RWPE1 (cell line): ENCODE results near the gene LCN1.

Experiments
- CTCF ChIA-PET: fragments of 350-600 bp; sonication (Branson Sonifier 250); formaldehyde crosslinking; extraction: SDS; loops from one replicate; lab custom pipeline; 2021; lab: Yijun Ruan, JAX
- POLR2A ChIA-PET: fragments of 400-600 bp; formaldehyde crosslinking; extraction: SDS; loops from one replicate; lab custom pipeline; 2020; ENCODE audit warnings: antibody characterized with exemption; ENCODE audit not compliant: low non-redundant PET; lab: Yijun Ruan, JAX
- DNase-seq: peaks from one replicate; pipeline ENCODE4 v3.0.0; 2012; ENCODE audit warnings: low spot score
- H3K27ac ChIP-seq: fragments of 450-650 bp; 2 replicates; pipeline ENCODE4 v1.5.1; 2017
- CTCF ChIP-seq: fragments of 450-650 bp; conservative IDR thresholded peaks from 2 replicates; pipeline ENCODE4 v1.5.1; 2017; ENCODE audit warnings: low read depth, mild to moderate bottlenecking

The LCN1 gene

GRCh38 chr9:135500071-135500524 lies 21.1 kb upstream of the LCN1 start:
- H3K27ac ChIP-seq: peak overlapping the region; percentile 76
- no peak for TF ChIP-seq CTCF
- DNase-seq: peak; percentile 34
- ChIA-PET CTCF (interaction anchor here (0.6 to 1.3 kb wide), 7 partner anchors 17 to 97 kb away, joined by 3 to 7 read pairs (median 3); no protein-coding TSS in a partner anchor), POLR2A (no interaction called here)

- CTCF ChIA-PET: interaction anchor here (0.6 to 1.3 kb wide), 5 partner anchors 17 to 96 kb away, joined by 3 to 6 read pairs (median 3); no protein-coding TSS in a partner anchor
- POLR2A ChIA-PET: no interaction called here
- peak; percentile 100 for TF ChIP-seq CTCF
- peak; percentile 96 for DNase-seq
- peak within 1 kb of the TSS; percentile 76 for H3K27ac ChIP-seq
Measured at GRCh38 chr9:135500525-135501260, 20.5 kb upstream of the LCN1 start, which contains the start of gene MRPS2. TSS of gene MRPS2 (plus strand) at chr9:135500682. CDS start at chr9:135500711, 29 bp downstream.

- H3K27ac ChIP-seq: peak overlapping the region; percentile 76
- POLR2A ChIA-PET: no interaction called here
- CTCF ChIA-PET: interaction anchor here (0.8 kb wide), 1 partner anchor 29 kb away, joined by 3 read pairs; no protein-coding TSS in a partner anchor
- peak; percentile 84 for DNase-seq
- no peak for TF ChIP-seq CTCF
Measured at GRCh38 chr9:135501261-135502167, 19.7 kb upstream of the LCN1 start.

GRCh38 chr9:135502168-135502872 lies 18.9 kb upstream of the LCN1 start:
- peak overlapping the region; percentile 76; the same call in 1 of the 2 replicates for H3K27ac ChIP-seq
- TF ChIP-seq CTCF: no peak
- ChIA-PET POLR2A (no interaction called here), CTCF (interaction anchor here (0.8 kb wide), 1 partner anchor 29 kb away, joined by 3 read pairs; no protein-coding TSS in a partner anchor)
- no peak for DNase-seq

GRCh38 chr9:135502873-135503321 lies 18.3 kb upstream of the LCN1 start:
- POLR2A ChIA-PET: no interaction called here
- CTCF ChIA-PET: interaction anchor here (0.8 kb wide), 1 partner anchor 28 kb away, joined by 3 read pairs; no protein-coding TSS in a partner anchor
- TF ChIP-seq CTCF: no peak
- H3K27ac ChIP-seq: peak overlapping the region; percentile 76; the same call in 1 of the 2 replicates
- DNase-seq: no peak
